ENCODE measurements around the gene RBM6. TPM values are rescaled to one million over a fixed set of nuclear protein-coding genes. Genes with fewer than 3 reads are reported as not detected.
A peak's percentile ranks its signal among the peaks of the same experiment; 100 is the strongest.

Gene RBM6
- 100 to 1,000 TPM in 3 of 9 donors, 10 to 100 TPM in 6; 34.8 to 129 (median 70.4) TPM for total RNA-seq
- 100 to 1,000 TPM in 2 of 3 donors, 10 to 100 TPM in 1; 54.6 to 700 (median 224) TPM for polyA plus RNA-seq
- long read RNA-seq, donor 1, partial matches to known transcripts: 61 of 64 reads
- long read RNA-seq, donor 1, other reads (novel, unspliced or antisense): 0 of 64 reads
- long read RNA-seq, donor 2, partial matches to known transcripts: 53 of 55 reads
- long read RNA-seq, donor 2, other reads (novel, unspliced or antisense): 0 of 55 reads
- long read RNA-seq, donor 3: 0 reads
- long read RNA-seq, donor 4, partial matches to known transcripts: 73 of 89 reads
- long read RNA-seq, donor 4, other reads (novel, unspliced or antisense): 11 of 89 reads
- long read RNA-seq, donor 5, full-length matches to known transcripts: 32 of 66 reads
- long read RNA-seq, donor 5, partial matches to known transcripts: 3 of 66 reads
- long read RNA-seq, donor 5, other reads (novel, unspliced or antisense): 31 of 66 reads
- long read RNA-seq, donor 6, partial matches to known transcripts: 40 of 45 reads
- long read RNA-seq, donor 6, other reads (novel, unspliced or antisense): 4 of 45 reads
- long read RNA-seq, donor 7, partial matches to known transcripts: 74 of 76 reads
- long read RNA-seq, donor 7, other reads (novel, unspliced or antisense): 0 of 76 reads
- long read RNA-seq, donor 8, partial matches to known transcripts: 73 of 74 reads
- long read RNA-seq, donor 8, other reads (novel, unspliced or antisense): 0 of 74 reads
- long read RNA-seq, donor 9, partial matches to known transcripts: 63 of 67 reads
- long read RNA-seq, donor 9, other reads (novel, unspliced or antisense): 0 of 67 reads
- long read RNA-seq, donor 10, partial matches to known transcripts: 61 of 61 reads
- long read RNA-seq, donor 10, other reads (novel, unspliced or antisense): 0 of 61 reads

GRCh38 chr3:49939858-49940666 lies at the start of gene RBM6:
TSS of gene RBM6 (plus strand) at chr3:49940150. CDS start at chr3:49962642, 22,492 bp downstream.
- intact Hi-C loops (cut with DNase I): no loop called here
- H3K4me1 ChIP-seq (replicated peaks in 1 of 2): peaks cover 8 to 31% of the 10 kb centered on the region in 2 donors
- peak within 1 kb of the TSS; percentile 78 to 98 (median 94) for H3K27ac ChIP-seq
- no peaks in the 10 kb centered on the region for H3K9me3 ChIP-seq (replicated peaks in 1 of 3)
- WGBS, 4 donors: 0% methylated on average over 22 to 74 of the region's 74 CpGs
- DNase-seq: peak; percentile 96 to 99 (median 98)
- TF ChIP-seq CTCF (IDR thresholded peaks at IDR 0.05) (peak in 1 of 6 experiments; percentile 5), POLR2A (IDR thresholded peaks at IDR 0.05) (peak; percentile 84 to 95)
- no peaks in the 10 kb centered on the region for H3K27me3 ChIP-seq
- no peaks in the 10 kb centered on the region for H3K36me3 ChIP-seq (replicated peaks in 1 of 2)
- H3K4me3 ChIP-seq: peak within 1 kb of the TSS; percentile 43 to 88 (median 69)

GRCh38 chr3:49895791-49896190 lies 44.2 kb upstream of the RBM6 start:
- H3K4me3 ChIP-seq: no peak overlapping the region
- H3K27me3 ChIP-seq: no peaks in the 10 kb centered on the region
- DNase-seq: no peak
- no peak overlapping the region for H3K27ac ChIP-seq
- no peaks in the 10 kb centered on the region for H3K9me3 ChIP-seq (replicated peaks in 1 of 3)
- no peak for TF ChIP-seq POLR2A (IDR thresholded peaks at IDR 0.05)
- TF ChIP-seq CTCF (IDR thresholded peaks at IDR 0.05): no peak
- intact Hi-C loops (cut with DNase I): no loop called here
- no peaks in the 10 kb centered on the region for H3K36me3 ChIP-seq (replicated peaks in 1 of 2)
- no peaks in the 10 kb centered on the region for H3K4me1 ChIP-seq (replicated peaks in 1 of 2)
- 87 to 95% (median 92%) methylated on average over 5 to 9 of the region's 9 CpGs; no CpG with 5 or more reads in 1 of the 4 donors for WGBS, 4 donors

GRCh38 chr3:49896345-49896744 lies 43.6 kb upstream of the RBM6 start:
- no peak for DNase-seq
- intact Hi-C loops (cut with DNase I): no loop called here
- H3K9me3 ChIP-seq (replicated peaks in 1 of 3): no peaks in the 10 kb centered on the region
- 77 to 90% (median 85%) methylated on average over 2 to 5 of the region's 5 CpGs for WGBS, 4 donors
- H3K36me3 ChIP-seq (replicated peaks in 1 of 2): no peaks in the 10 kb centered on the region
- no peak overlapping the region for H3K4me3 ChIP-seq
- no peak for TF ChIP-seq POLR2A (IDR thresholded peaks at IDR 0.05)
- no peak for TF ChIP-seq CTCF (IDR thresholded peaks at IDR 0.05)
- H3K27me3 ChIP-seq: no peaks in the 10 kb centered on the region
- H3K27ac ChIP-seq: no peak overlapping the region
- no peaks in the 10 kb centered on the region for H3K4me1 ChIP-seq (replicated peaks in 1 of 2)

Measured in adrenal gland (tissue), 19 donors.